Measurements from ENCODE around the gene POLD4.

DNA sequence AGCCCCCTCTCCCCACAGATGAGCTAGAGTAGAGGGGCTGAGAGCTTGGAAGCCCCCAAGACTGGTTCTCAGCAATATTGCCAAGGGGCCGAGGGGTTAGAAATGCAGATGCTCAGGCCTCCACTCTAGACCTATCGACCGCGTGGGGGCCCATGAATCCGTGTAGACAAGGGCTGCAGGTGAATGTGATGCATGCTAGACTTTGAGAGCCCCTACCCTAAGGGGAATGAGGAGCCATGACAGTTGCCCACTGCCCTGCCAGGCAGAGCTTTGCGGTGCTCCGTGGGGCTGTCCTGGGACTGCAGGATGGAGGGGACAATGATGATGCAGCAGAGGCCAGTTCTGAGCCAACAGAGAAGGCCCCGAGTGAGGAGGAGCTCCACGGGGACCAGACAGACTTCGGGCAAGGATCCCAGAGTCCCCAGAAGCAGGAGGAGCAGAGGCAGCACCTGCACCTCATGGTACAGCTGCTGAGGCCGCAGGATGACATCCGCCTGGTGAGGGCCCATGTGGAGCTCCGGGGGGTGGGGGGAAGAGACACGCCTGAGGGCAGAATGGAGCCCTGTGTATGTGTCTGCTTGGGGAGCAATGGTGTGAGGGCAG lies 48.7 kb downstream of the POLD4 start:
- TF ChIP-seq, protein P1, sequence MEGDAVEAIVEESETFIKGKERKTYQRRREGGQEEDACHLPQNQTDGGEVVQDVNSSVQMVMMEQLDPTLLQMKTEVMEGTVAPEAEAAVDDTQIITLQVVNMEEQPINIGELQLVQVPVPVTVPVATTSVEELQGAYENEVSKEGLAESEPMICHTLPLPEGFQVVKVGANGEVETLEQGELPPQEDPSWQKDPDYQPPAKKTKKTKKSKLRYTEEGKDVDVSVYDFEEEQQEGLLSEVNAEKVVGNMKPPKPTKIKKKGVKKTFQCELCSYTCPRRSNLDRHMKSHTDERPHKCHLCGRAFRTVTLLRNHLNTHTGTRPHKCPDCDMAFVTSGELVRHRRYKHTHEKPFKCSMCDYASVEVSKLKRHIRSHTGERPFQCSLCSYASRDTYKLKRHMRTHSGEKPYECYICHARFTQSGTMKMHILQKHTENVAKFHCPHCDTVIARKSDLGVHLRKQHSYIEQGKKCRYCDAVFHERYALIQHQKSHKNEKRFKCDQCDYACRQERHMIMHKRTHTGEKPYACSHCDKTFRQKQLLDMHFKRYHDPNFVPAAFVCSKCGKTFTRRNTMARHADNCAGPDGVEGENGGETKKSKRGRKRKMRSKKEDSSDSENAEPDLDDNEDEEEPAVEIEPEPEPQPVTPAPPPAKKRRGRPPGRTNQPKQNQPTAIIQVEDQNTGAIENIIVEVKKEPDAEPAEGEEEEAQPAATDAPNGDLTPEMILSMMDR (IDR thresholded peaks at IDR 0.05; ENCODE audit: borderline replicate concordance, extremely low read depth, low read length, poor library complexity, severe bottlenecking), result no peak
- no peak for TF ChIP-seq EZH2 (IDR thresholded peaks at IDR 0.05; ENCODE audit: borderline replicate concordance, low read depth, low read length, severe bottlenecking)
